Smooth muscle cell (in vitro differentiated cells): Measurements from ENCODE around the gene ING5. TPM values are rescaled to one million over a fixed set of nuclear protein-coding genes. Genes with fewer than 3 reads are reported as not detected.

Source experiments
- DNase-seq: peaks from one replicate; lab custom pipeline; 2025; ENCODE audit not compliant: unreplicated experiment; lab: John Stamatoyannopoulos, UW
- H2AFZ ChIP-seq: fragments of 200-600 bp; sonication (generic); 2 replicates; pipeline ENCODE4 v1.6.0; 2016; ENCODE audit warnings: antibody characterized with exemption, low read depth, mild to moderate bottlenecking
- H3F3A ChIP-seq: fragments of 200-600 bp; sonication (generic); 2 replicates; pipeline ENCODE4 v1.6.0; 2017; ENCODE audit warnings: antibody characterized with exemption, low read depth
- H3K27ac ChIP-seq: fragments of 200-600 bp; sonication (generic); 2 replicates; pipeline ENCODE4 v1.5.1; 2016; ENCODE audit warnings: low read depth, mild to moderate bottlenecking
- H3K27me3 ChIP-seq: fragments of 200-600 bp; sonication (generic); 2 replicates; pipeline ENCODE4 v1.6.1; 2016; ENCODE audit warnings: low read depth, mild to moderate bottlenecking
- H3K36me3 ChIP-seq: fragments of 200-600 bp; sonication (generic); 2 replicates; pipeline ENCODE4 v1.5.1; 2016; ENCODE audit warnings: low read depth
- H3K4me1 ChIP-seq: fragments of 200-600 bp; sonication (generic); 2 replicates; pipeline ENCODE4 v1.5.1; 2016; ENCODE audit warnings: low read depth
- H3K4me2 ChIP-seq: fragments of 200-600 bp; sonication (generic); 2 replicates; pipeline ENCODE4 v1.6.0; 2016; ENCODE audit warnings: mild to moderate bottlenecking
- H3K4me3 ChIP-seq: fragments of 200-600 bp; sonication (generic); 2 replicates; pipeline ENCODE4 v1.5.1; 2016; ENCODE audit warnings: mild to moderate bottlenecking
- H3K79me2 ChIP-seq: fragments of 200-600 bp; sonication (generic); 2 replicates; pipeline ENCODE4 v1.6.0; 2016; ENCODE audit warnings: low read depth, mild to moderate bottlenecking
- H3K9ac ChIP-seq: fragments of 200-600 bp; sonication (generic); 2 replicates; pipeline ENCODE4 v1.6.0; 2016; ENCODE audit warnings: low read depth
- H3K9me3 ChIP-seq: fragments of 200-600 bp; sonication (generic); replicated peaks from 2 replicates; pipeline ENCODE4 v1.5.1; 2016; ENCODE audit warnings: low read depth
- H4K20me1 ChIP-seq: fragments of 200-600 bp; sonication (generic); 2 replicates; pipeline ENCODE4 v1.6.0; 2016; ENCODE audit warnings: low read depth
- WGBS: methylation state at CpG from one replicate; pipeline ENCODE4 v1.1.7; 2016; ENCODE audit warnings: low lambda C conversion rate; 5-methylcytosine and 5-hydroxymethylcytosine counted together
- polyA plus RNA-seq: library from polyadenylated mRNA; unstranded; fragments of >200 nt; fragmentation: Nextera tagmentation; extraction: Ambion mirVana; gene quantifications from 2 replicates; pipeline ENCODE4 v1.2.1, GENCODE V29; 2016
- total RNA-seq: library from RNA; depleted of rRNA; stranded (reverse); fragments of >200 nt; gene quantifications from 2 replicates; pipeline ENCODE4 v1.2.3, GENCODE V29; 2014
- TF ChIP-seq, protein P1 (sequence below): fragments of 200-600 bp; sonication (generic); IDR thresholded peaks from 2 replicates; pipeline ENCODE4 v1.5.1; 2017; ENCODE audit warnings: borderline replicate concordance, mild to moderate bottlenecking, antibody characterized with exemption; ENCODE audit not compliant: insufficient read depth, poor library complexity, severe bottlenecking

ING5 gene
- total RNA-seq, result 6.7 and 35.0 TPM in 2 replicates
- 10.6 and 15.2 TPM in 2 replicates for polyA plus RNA-seq

DNA sequence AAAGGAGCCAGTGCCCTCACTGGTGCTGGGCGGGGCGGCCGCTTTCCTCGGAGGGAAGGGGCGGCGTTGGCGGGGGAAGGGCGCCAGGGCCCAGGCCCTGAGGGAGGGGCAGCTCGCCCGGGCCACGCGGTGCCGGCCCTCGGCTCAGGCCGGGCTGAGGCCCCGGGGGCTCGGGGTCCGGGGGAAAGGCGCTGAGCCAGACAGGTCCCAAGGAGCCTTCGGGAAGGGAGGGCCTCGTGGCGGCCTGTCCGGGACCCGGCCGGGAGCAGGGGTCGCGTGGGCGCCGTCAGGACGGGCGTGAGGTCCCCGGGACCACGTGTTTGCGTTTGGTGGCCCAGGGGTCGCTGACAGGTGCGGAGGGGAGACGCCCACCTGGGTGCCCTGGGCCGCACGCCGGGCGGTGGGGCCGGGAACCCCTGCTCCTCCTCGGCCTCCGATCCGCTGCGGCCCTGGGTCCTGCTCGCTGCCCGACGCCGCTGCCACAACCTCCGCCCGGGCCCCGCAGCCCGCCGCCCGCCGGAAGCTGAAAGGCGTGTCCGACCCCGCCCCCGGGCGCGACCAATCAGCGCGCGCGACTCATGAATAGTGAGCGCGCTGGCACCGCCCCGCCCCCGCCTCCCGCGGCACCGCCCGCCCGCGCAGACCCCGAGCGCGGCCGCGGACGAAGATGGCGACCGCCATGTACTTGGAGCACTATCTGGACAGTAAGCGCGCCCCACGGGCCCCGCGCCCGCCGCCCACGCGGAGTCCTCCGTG lies at the start of gene ING5:
Gene ING5, plus strand, starts transcription at position 641 of the 756 bp plus-strand sequence. Its CDS starts 27 bp downstream, at position 668.
- no peaks in the 10 kb centered on the region for H3F3A ChIP-seq
- TF ChIP-seq, protein P1, sequence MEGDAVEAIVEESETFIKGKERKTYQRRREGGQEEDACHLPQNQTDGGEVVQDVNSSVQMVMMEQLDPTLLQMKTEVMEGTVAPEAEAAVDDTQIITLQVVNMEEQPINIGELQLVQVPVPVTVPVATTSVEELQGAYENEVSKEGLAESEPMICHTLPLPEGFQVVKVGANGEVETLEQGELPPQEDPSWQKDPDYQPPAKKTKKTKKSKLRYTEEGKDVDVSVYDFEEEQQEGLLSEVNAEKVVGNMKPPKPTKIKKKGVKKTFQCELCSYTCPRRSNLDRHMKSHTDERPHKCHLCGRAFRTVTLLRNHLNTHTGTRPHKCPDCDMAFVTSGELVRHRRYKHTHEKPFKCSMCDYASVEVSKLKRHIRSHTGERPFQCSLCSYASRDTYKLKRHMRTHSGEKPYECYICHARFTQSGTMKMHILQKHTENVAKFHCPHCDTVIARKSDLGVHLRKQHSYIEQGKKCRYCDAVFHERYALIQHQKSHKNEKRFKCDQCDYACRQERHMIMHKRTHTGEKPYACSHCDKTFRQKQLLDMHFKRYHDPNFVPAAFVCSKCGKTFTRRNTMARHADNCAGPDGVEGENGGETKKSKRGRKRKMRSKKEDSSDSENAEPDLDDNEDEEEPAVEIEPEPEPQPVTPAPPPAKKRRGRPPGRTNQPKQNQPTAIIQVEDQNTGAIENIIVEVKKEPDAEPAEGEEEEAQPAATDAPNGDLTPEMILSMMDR, result no peak
- peaks cover 9% of the 10 kb centered on the region for H3K4me1 ChIP-seq
- H3K27ac ChIP-seq, result peak within 1 kb of the TSS; percentile 66
- H3K4me3 ChIP-seq, result peak within 1 kb of the TSS; percentile 100
- H3K27me3 ChIP-seq, result no peaks in the 10 kb centered on the region
- peak; percentile 83 for DNase-seq
- peak within 1 kb of the TSS; percentile 80 for H3K9ac ChIP-seq
- H3K4me2 ChIP-seq, result peak within 1 kb of the TSS; percentile 100
- peaks cover 10% of the 10 kb centered on the region for H3K79me2 ChIP-seq
- no peak within 1 kb of the TSS for H2AFZ ChIP-seq
- under 1% methylated on average over 28 of the region's 96 CpGs for WGBS
- H4K20me1 ChIP-seq, result peaks cover 10% of the 10 kb centered on the region
- no peaks in the 10 kb centered on the region for H3K9me3 ChIP-seq
- peaks cover 12% of the 10 kb centered on the region for H3K36me3 ChIP-seq

DNA sequence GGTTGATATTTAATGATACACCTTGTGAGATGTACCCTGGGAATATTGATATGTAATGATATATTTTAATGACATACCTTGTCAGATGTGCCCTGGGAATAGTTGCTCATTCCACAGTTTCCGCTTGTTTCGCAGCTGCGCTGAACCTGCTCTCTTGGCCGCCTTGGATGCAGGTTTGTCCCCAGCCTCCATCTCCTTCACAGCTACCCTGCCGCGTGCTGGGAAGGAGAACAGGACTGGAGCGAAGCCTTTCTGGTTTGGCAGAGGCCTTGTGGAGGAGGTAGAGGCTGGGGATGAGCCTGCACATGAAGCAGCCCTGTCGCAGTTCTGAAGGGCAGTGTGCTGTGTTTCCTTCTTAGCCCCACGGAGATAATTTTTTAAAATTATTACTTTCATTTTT lies 49.7 kb upstream of the ING5 start:
- peaks cover 59% of the 10 kb centered on the region for H4K20me1 ChIP-seq
- no peaks in the 10 kb centered on the region for H3F3A ChIP-seq
- no peaks in the 10 kb centered on the region for H3K9me3 ChIP-seq
- H3K79me2 ChIP-seq, result peaks cover 36% of the 10 kb centered on the region
- H3K4me2 ChIP-seq, result no peak overlapping the region
- no peak overlapping the region for H3K4me3 ChIP-seq
- TF ChIP-seq, protein P1, result no peak
- no peak for DNase-seq
- no peaks in the 10 kb centered on the region for H3K36me3 ChIP-seq
- no peak overlapping the region for H3K27ac ChIP-seq
- H3K4me1 ChIP-seq, result no peaks in the 10 kb centered on the region
- 98% methylated on average over 9 of the region's 9 CpGs for WGBS
- no peaks in the 10 kb centered on the region for H3K27me3 ChIP-seq
- H3K9ac ChIP-seq, result no peak overlapping the region
- H2AFZ ChIP-seq, result no peak overlapping the region

DNA sequence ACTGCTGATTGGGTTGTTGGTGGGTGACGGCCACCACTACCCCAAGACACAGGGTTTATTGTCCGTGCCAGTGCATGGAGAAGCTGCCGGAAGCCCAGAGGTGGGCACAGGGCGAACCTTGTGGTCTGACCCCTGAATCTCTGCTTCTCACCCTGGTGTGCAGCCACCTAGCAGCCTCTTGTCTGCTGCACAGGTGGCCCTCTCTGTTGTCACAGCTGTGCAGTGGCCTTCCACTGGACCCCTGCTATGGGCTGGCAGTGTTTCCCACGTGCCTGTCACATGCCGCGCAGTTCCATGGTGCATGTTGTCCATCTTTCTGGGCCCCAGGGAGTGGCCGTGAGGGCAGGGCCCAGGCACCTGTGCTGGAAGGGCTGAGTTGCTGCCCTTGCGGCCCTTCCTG lies 49.1 kb upstream of the ING5 start:
- Histone ChIP-seq H3K36me3 (no peaks in the 10 kb centered on the region), H2AFZ (no peak overlapping the region), H3K27ac (no peak overlapping the region), H3K4me3 (no peak overlapping the region), H3K4me2 (no peak overlapping the region), H3K9me3 (no peaks in the 10 kb centered on the region), H3K27me3 (no peaks in the 10 kb centered on the region), H3K79me2 (peaks cover 30% of the 10 kb centered on the region), H3F3A (no peaks in the 10 kb centered on the region), H3K4me1 (no peaks in the 10 kb centered on the region), H3K9ac (no peak overlapping the region), H4K20me1 (peaks cover 53% of the 10 kb centered on the region)
- DNase-seq, result no peak
- WGBS, result 97% methylated on average over 9 of the region's 9 CpGs
- TF ChIP-seq, protein P1, result no peak
